Activated CD8-positive, alpha-beta memory T cell treated with anti-CD3 and anti-CD28 coated beads, Interleukin-2, amount 50 U/mL, for 24 hours (primary cell): ENCODE measurements around the gene KREMEN1.

Experiments used
- DNase-seq: peaks from one replicate; pipeline ENCODE4 v3.0.0-alpha.2; 2020; ENCODE audit errors: extremely low read depth

Gene KREMEN1

GRCh38 chr22:29149841-29150555, 77.2 kb downstream of the KREMEN1 start:
- DNase-seq: no peak

- no peak for DNase-seq
Observed at GRCh38 chr22:29150701-29151100, 77.9 kb downstream of the KREMEN1 start.

- no peak for DNase-seq
Observed at GRCh38 chr22:29151316-29151715, 78.5 kb downstream of the KREMEN1 start.

GRCh38 chr22:29152045-29152953, 79.5 kb downstream of the KREMEN1 start:
- no peak for DNase-seq

- no peak for DNase-seq
Observed at GRCh38 chr22:29152954-29153719, 80.3 kb downstream of the KREMEN1 start.

- no peak for DNase-seq
Observed at GRCh38 chr22:29154364-29155048, 81.7 kb downstream of the KREMEN1 start.

- DNase-seq: no peak
Observed at GRCh38 chr22:29155966-29156365, 83.1 kb downstream of the KREMEN1 start.

- DNase-seq: no peak
Observed at GRCh38 chr22:29156507-29156906, 83.7 kb downstream of the KREMEN1 start.

- no peak for DNase-seq
Observed at GRCh38 chr22:29157759-29158535, 85.1 kb downstream of the KREMEN1 start.

GRCh38 chr22:29158546-29158945, 85.7 kb downstream of the KREMEN1 start:
- DNase-seq: no peak

- DNase-seq: no peak
Observed at GRCh38 chr22:29163808-29164207, 91.0 kb downstream of the KREMEN1 start.

GRCh38 chr22:29165321-29166060, 92.7 kb downstream of the KREMEN1 start:
- DNase-seq: no peak

- no peak for DNase-seq
Observed at GRCh38 chr22:29166180-29166579, 93.3 kb downstream of the KREMEN1 start.

- DNase-seq: peak; percentile 18
Observed at GRCh38 chr22:29167032-29167911, 94.4 kb downstream of the KREMEN1 start.

GRCh38 chr22:29171721-29172120, 98.9 kb downstream of the KREMEN1 start:
- DNase-seq: no peak

GRCh38 chr22:29172216-29172615, 99.4 kb downstream of the KREMEN1 start:
- no peak for DNase-seq

- DNase-seq: no peak
Observed at GRCh38 chr22:29175312-29175835, 102.5 kb downstream of the KREMEN1 start.

GRCh38 chr22:29183971-29184848, 111.4 kb downstream of the KREMEN1 start:
- no peak for DNase-seq
